22Rv1 (cell line): ENCODE measurements around the gene COL25A1.

Experiments
- H3K27ac ChIP-seq: fragments of 450-650 bp; 2 replicates; pipeline ENCODE4 v1.5.1; 2017
- ZFX ChIP-seq: fragments of 450-650 bp; IDR thresholded peaks from 2 replicates; pipeline ENCODE4 v1.6.1; 2017; ENCODE audit warnings: antibody characterized with exemption, borderline replicate concordance
- TF ChIP-seq, protein P1 (sequence below): fragments of 450-650 bp; IDR thresholded peaks from 2 replicates; pipeline ENCODE4 v1.5.1; 2017; ENCODE audit warnings: mild to moderate bottlenecking

The COL25A1 gene

DNA sequence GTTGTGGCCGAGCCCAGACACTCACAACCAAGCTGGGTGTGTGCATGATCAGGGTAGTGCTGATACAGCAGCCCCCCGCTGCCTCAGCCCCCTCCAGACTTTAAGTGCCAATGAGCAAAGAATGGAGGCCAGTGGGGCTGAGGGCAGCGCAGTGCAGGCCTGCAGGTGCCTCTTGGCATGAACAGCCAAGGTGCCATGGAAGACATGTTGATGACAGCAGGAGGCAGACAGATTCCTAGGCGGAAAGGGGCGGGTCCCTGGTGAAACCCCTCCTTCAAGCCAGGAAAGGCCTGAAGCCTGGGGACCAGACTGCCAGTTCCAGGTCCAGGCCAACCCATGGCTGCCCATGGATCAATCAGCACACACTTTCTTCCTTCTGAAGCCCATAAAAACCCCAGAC, 286.3 kb downstream of the COL25A1 start:
- no peak overlapping the region for H3K27ac ChIP-seq
- TF ChIP-seq ZFX = no peak
- TF ChIP-seq, protein P1, sequence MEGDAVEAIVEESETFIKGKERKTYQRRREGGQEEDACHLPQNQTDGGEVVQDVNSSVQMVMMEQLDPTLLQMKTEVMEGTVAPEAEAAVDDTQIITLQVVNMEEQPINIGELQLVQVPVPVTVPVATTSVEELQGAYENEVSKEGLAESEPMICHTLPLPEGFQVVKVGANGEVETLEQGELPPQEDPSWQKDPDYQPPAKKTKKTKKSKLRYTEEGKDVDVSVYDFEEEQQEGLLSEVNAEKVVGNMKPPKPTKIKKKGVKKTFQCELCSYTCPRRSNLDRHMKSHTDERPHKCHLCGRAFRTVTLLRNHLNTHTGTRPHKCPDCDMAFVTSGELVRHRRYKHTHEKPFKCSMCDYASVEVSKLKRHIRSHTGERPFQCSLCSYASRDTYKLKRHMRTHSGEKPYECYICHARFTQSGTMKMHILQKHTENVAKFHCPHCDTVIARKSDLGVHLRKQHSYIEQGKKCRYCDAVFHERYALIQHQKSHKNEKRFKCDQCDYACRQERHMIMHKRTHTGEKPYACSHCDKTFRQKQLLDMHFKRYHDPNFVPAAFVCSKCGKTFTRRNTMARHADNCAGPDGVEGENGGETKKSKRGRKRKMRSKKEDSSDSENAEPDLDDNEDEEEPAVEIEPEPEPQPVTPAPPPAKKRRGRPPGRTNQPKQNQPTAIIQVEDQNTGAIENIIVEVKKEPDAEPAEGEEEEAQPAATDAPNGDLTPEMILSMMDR = no peak

DNA sequence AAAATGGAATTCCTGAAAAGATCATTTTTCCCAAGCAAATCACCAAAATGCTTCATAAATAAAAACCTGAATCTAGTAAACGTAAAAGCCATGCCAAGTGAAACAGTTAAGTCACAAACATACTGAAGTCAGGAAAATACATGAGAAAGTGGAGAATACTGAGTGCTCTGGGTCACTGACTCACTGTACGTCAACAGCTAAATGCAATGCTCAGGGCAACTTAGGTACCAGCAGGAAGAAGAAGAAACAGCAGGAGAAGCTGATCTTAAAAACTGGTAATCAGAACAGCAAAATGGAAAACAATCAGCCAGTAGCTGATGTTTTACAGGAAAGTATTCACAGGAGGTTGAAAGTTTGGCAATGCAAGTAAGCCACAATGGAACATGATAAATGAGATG, 287.0 kb downstream of the COL25A1 start:
- TF ChIP-seq ZFX = no peak
- TF ChIP-seq, protein P1 = no peak
- no peak overlapping the region for H3K27ac ChIP-seq

GRCh38 chr4:109014593-109015412, 287.7 kb downstream of the COL25A1 start:
- TF ChIP-seq, protein P1 = no peak
- no peak for TF ChIP-seq ZFX
- H3K27ac ChIP-seq = no peak overlapping the region

DNA sequence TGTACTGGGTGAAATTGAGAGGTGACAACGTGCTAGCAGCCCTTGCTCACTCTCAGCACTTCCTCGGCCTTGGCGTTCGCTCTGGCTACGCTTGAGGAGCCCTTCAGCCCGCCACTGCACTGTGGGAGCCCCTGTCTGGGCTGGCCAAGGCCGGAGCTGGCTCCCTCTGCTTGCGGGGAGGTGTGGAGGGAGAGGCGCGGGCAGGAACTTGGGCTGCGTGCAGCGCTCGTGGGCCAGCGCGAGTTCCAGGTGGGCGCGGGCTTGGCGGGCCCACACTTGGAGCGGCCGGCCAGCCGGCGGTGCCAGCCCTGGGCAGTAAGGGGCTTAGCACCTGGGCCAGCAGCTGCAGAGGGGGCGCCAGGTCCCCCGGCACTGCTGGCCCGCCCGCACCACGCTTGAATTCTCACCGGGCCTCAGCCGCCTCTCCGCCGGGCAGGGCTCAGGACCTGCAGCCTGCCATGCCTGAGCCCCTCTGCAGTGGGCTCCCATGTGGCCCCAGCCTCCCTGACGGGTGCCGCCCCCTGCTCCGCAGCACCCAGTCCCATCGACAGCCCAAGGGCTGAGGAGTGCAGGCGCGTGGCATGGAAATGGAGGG, 290.1 kb downstream of the COL25A1 start:
- TF ChIP-seq ZFX = no peak
- TF ChIP-seq, protein P1 = no peak
- H3K27ac ChIP-seq = no peak overlapping the region

- no peak overlapping the region for H3K27ac ChIP-seq
- TF ChIP-seq, protein P1 = no peak
- TF ChIP-seq ZFX = no peak
These were observed 291.0 kb downstream of the COL25A1 start for GRCh38 chr4:109011241-109012026.

- TF ChIP-seq, protein P1 = no peak
- TF ChIP-seq ZFX = no peak
- H3K27ac ChIP-seq = no peak overlapping the region
These were observed 291.9 kb downstream of the COL25A1 start for GRCh38 chr4:109010521-109010920.
